Astrocyte of the cerebellum (primary cell): ENCODE results near the gene ASCC2.

Experiments used
- DNase-seq: peaks from one replicate; pipeline ENCODE4 v3.0.0-alpha.2; 2011; ENCODE audit warnings: low read depth
- H3K4me3 ChIP-seq: 2 replicates; pipeline ENCODE4 v1.5.1; 2011; ENCODE audit warnings: mild to moderate bottlenecking, low read depth, low read length, moderate library complexity
- CTCF ChIP-seq: IDR thresholded peaks from 2 replicates; pipeline ENCODE4 v1.5.1; 2012; ENCODE audit warnings: low read length, low read depth, moderate library complexity, mild to moderate bottlenecking; ENCODE audit errors: missing control alignments
- in situ Hi-C: cut with HindIII; loops from 2 replicates; pipeline ENCODE4 v1.10.0; 2017; ENCODE audit warnings: low sequenced_read_pairs

ASCC2 gene

GRCh38 chr22:29856496-29856895, 18.4 kb upstream of the ASCC2 start:
- DNase-seq, result no peak
- TF ChIP-seq CTCF, result no peak
- in situ Hi-C loops, result no loop called here
- H3K4me3 ChIP-seq, result no peak overlapping the region

GRCh38 chr22:29855611-29856181, 17.6 kb upstream of the ASCC2 start:
- in situ Hi-C loops, result no loop called here
- DNase-seq, result no peak
- no peak overlapping the region for H3K4me3 ChIP-seq
- TF ChIP-seq CTCF, result no peak

GRCh38 chr22:29854432-29854831, 16.4 kb upstream of the ASCC2 start:
- no peak for DNase-seq
- no peak overlapping the region for H3K4me3 ChIP-seq
- no peak for TF ChIP-seq CTCF
- in situ Hi-C loops, result no loop called here

- no peak overlapping the region for H3K4me3 ChIP-seq
- in situ Hi-C loops, result no loop called here
- TF ChIP-seq CTCF, result no peak
- DNase-seq, result no peak
These were observed 10.0 kb upstream of the ASCC2 start for GRCh38 chr22:29848111-29848510.

- DNase-seq, result no peak
- in situ Hi-C loops, result no loop called here
- H3K4me3 ChIP-seq, result no peak overlapping the region
- no peak for TF ChIP-seq CTCF
These were observed 8.2 kb upstream of the ASCC2 start for GRCh38 chr22:29846290-29846689.

GRCh38 chr22:29842740-29843139, 4.7 kb upstream of the ASCC2 start:
- TF ChIP-seq CTCF, result no peak
- no peak overlapping the region for H3K4me3 ChIP-seq
- peak; percentile 33 for DNase-seq
- in situ Hi-C loops, result no loop called here

GRCh38 chr22:29842172-29842571, 4.1 kb upstream of the ASCC2 start:
- no peak for DNase-seq
- H3K4me3 ChIP-seq, result no peak overlapping the region
- TF ChIP-seq CTCF, result no peak
- in situ Hi-C loops, result no loop called here
